GM12878 (cell line): ENCODE measurements around the gene MORC3. TPM values are rescaled to one million over a fixed set of nuclear protein-coding genes. Genes with fewer than 3 reads are reported as not detected.

Source experiments
- ATAC-seq: fragments of 200-7000 bp; cut with Tn5 transposase; 3 replicates; pipeline ENCODE4 v1.9.1; 2020; ENCODE audit warnings: mild to moderate bottlenecking, moderate library complexity
- BruUV-seq: library from RNA; stranded (reverse); fragments of 400-500 nt; replicated peaks from 2 replicates; lab custom pipeline; 2021; lab: Mats Ljungman, UMichigan
- CTCF ChIA-PET: fragments of 300-600 bp; sonication (Branson Sonifier 250); formaldehyde crosslinking; extraction: SDS; loops from one replicate; lab custom pipeline; 2021; ENCODE audit warnings: inconsistent platforms; lab: Yijun Ruan, JAX
- POLR2A ChIA-PET: fragments of 350-600 bp; formaldehyde crosslinking; extraction: SDS; loops from one replicate; lab custom pipeline; 2021; ENCODE audit warnings: inconsistent platforms; lab: Charles Lee
- RAD21 ChIA-PET: fragments of 300-600 bp; sonication (Branson Sonifier 250); formaldehyde crosslinking; loops from one replicate; lab custom pipeline; 2023; ENCODE audit warnings: antibody characterized with exemption; ENCODE audit not compliant: unreplicated experiment; lab: Charles Lee
- SMC1A ChIA-PET: fragments of 300-600 bp; sonication (Branson Sonifier 250); formaldehyde crosslinking; loops from one replicate; lab custom pipeline; 2023; ENCODE audit not compliant: unreplicated experiment, uncharacterized antibody; lab: Charles Lee
- DNase-seq: peaks from one replicate; pipeline ENCODE4 v3.0.0-alpha.2; 2011; ENCODE audit warnings: low read depth, low spot score
- FAIRE-seq: peaks from 3 replicates; lab custom pipeline; 2011; peaks lifted over from hg19 to GRCh38; lab: Jason Lieb, UNC
- H2AFZ ChIP-seq: 2 replicates; pipeline ENCODE4 v1.6.0; 2011; ENCODE audit warnings: low read depth, low read length, control low read depth; ENCODE audit not compliant: control insufficient read depth
- H3K27ac ChIP-seq: 2 replicates; pipeline ENCODE4 v1.5.1; 2011; ENCODE audit warnings: control low read depth; ENCODE audit not compliant: control insufficient read depth, insufficient read depth
- H3K27me3 ChIP-seq, 2 experiments: replicated peaks in 1 of 2; 2 replicates each; pipeline versions ENCODE4 v1.6.0 to v1.6.1; 2011; ENCODE audit warnings: low read length in 1 of 2; ENCODE audit not compliant: control insufficient read depth in 2 of 2, insufficient read depth in 2 of 2
- H3K36me3 ChIP-seq, 2 experiments: 2 replicates each; pipeline ENCODE4 v1.5.1; 2011; ENCODE audit warnings: low read length in 1 of 2; ENCODE audit not compliant: control insufficient read depth in 2 of 2, insufficient read depth in 2 of 2
- H3K4me1 ChIP-seq: 2 replicates; pipeline ENCODE4 v1.6.1; 2011; ENCODE audit warnings: mild to moderate bottlenecking, low read length, moderate library complexity, mixed read lengths; ENCODE audit not compliant: control insufficient read depth, insufficient read depth
- H3K4me2 ChIP-seq: 2 replicates; pipeline ENCODE4 v1.6.0; 2011; ENCODE audit warnings: control low read depth; ENCODE audit not compliant: control insufficient read depth, insufficient read depth
- H3K4me3 ChIP-seq: fragments of 200-600 bp; sonication (generic); 2 replicates; pipeline ENCODE4 v1.5.1; 2016
- H3K79me2 ChIP-seq: 2 replicates; pipeline ENCODE4 v1.6.0; 2011; ENCODE audit warnings: low read length; ENCODE audit not compliant: control insufficient read depth, insufficient read depth
- H3K9ac ChIP-seq: 2 replicates; pipeline ENCODE4 v1.8.0; 2011; ENCODE audit warnings: low read length, control low read depth, mixed read lengths; ENCODE audit not compliant: control insufficient read depth, insufficient read depth
- H3K9me3 ChIP-seq: replicated peaks from 3 replicates; pipeline ENCODE4 v1.5.1; 2011; ENCODE audit warnings: mild to moderate bottlenecking, low read length; ENCODE audit not compliant: control insufficient read depth, insufficient read depth
- H4K20me1 ChIP-seq: 2 replicates; pipeline ENCODE4 v1.6.0; 2011; ENCODE audit not compliant: control insufficient read depth, insufficient read depth
- BACH1 ChIP-seq: fragments of 450-650 bp; IDR thresholded peaks from 2 replicates; pipeline ENCODE4 v1.6.1; 2017; ENCODE audit warnings: mild to moderate bottlenecking, borderline replicate concordance
- CBFB ChIP-seq: IDR thresholded peaks from 2 replicates; pipeline ENCODE4 v1.6.1; 2016; ENCODE audit warnings: antibody characterized with exemption, low read depth
- CREB1 ChIP-seq: IDR thresholded peaks from 2 replicates; pipeline ENCODE4 v1.6.1; 2012; ENCODE audit warnings: low read depth, mild to moderate bottlenecking, inconsistent platforms
- FOXK2 ChIP-seq: fragments of 450-650 bp; IDR thresholded peaks from 2 replicates; pipeline ENCODE4 v1.6.1; 2017; ENCODE audit warnings: mild to moderate bottlenecking, moderate library complexity
- RBBP5 ChIP-seq: fragments of 200-600 bp; sonication (generic); conservative IDR thresholded peaks from 2 replicates; pipeline ENCODE4 v1.6.1; 2016
- WGBS: methylation state at CpG from one replicate; pipeline ENCODE4 v1.1.6; 2016; ENCODE audit warnings: low lambda C conversion rate; ENCODE audit not compliant: insufficient replicate concordance, insufficient coverage; ENCODE audit errors: missing lambda C conversion rate; 5-methylcytosine and 5-hydroxymethylcytosine counted together
- in situ Hi-C: fragments of 300-500 bp; cut with MboI; formaldehyde crosslinking; loops from 9 replicates; pipeline ENCODE4 v1.14.3; 2018; ENCODE audit warnings: mixed read lengths
- intact Hi-C: fragments of 100-400 bp; cut with micrococcal nuclease; formaldehyde crosslinking; loops from one replicate; pipeline ENCODE4 v1.14.2; 2022; ENCODE audit not compliant: unreplicated experiment
- polyA plus RNA-seq, 11 experiments: library from polyadenylated mRNA; depleted of rRNA in 4 of 11; unstranded in 6 of 11; stranded (reverse) in 5 of 11; fragments of >200 nt; fragmentation: Nextera tagmentation in 4 of 11; fragmentation: Illumina TruSeq in 1 of 11; extraction: Ambion mirVana in 4 of 11; extraction: Trizol in 1 of 11; gene quantifications; 1 replicate in 1 of 11; 2 replicates in 10 of 11; pipeline versions ENCODE4 v1.2.1 to v1.2.3, GENCODE V29; 2011 to 2016; ENCODE audit warnings: inconsistent platforms in 2 of 11, missing spikeins in 2 of 11, low read depth in 1 of 11
- total RNA-seq, 4 experiments: library from RNA; depleted of rRNA in 3 of 4; stranded (reverse); fragments of >200 nt in 3 of 4; fragmentation: Illumina TruSeq in 1 of 4; extraction: Trizol in 1 of 4; gene quantifications; 2 replicates each; pipeline versions ENCODE4 v1.2.1 to v1.2.3, GENCODE V29; 2013 to 2021
- TF ChIP-seq, protein P1 (sequence below): fragments of 150-350 bp; IDR thresholded peaks from 2 replicates; pipeline ENCODE4 v1.6.1; 2016; ENCODE audit warnings: low read depth, low read length
- TF ChIP-seq, protein P2 (sequence below): IDR thresholded peaks from 2 replicates; pipeline ENCODE4 v1.6.1; 2011; ENCODE audit warnings: mild to moderate bottlenecking, low read depth, low read length, moderate library complexity; ENCODE audit not compliant: insufficient replicate concordance
- TF ChIP-seq, protein P3 (sequence below): fragments of 450-650 bp; IDR thresholded peaks from 2 replicates; pipeline ENCODE4 v1.6.1; 2017; ENCODE audit warnings: antibody characterized with exemption, mild to moderate bottlenecking, moderate library complexity

Gene MORC3
- total and polyA plus RNA-seq, 10 of the 15 experiments (the other 5 are each of a cell fraction or from before 2014, with no cell fraction given): 5.5 to 29.9 (median 16.3) TPM

DNA sequence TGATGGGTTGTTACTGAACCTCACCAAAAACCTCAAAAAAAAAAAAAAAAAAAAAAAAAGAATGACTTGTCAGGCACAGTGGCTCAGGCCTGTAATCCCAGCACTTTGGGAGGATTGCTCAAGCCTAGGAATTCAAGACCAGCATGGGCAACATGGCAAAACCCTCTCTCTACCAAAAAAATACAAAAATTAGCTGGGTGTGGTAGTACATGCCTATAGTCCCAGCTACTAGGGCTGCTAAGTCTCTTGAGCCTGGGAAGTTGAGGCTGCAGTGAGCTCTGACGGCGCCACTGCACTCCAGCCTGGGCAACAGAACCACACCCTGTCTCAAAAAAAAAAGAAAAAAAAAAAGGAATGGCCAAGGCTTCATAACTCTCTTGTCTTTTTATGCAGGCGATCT is 76.3 kb downstream of the MORC3 start:
- POLR2A ChIA-PET: interaction anchor here (0.6 kb wide), 1 partner anchor 394 kb away, joined by 3 read pairs; no protein-coding TSS in a partner anchor
- no peaks in the 10 kb centered on the region for H3K79me2 ChIP-seq
- no peak overlapping the region for H3K27ac ChIP-seq
- H3K9ac ChIP-seq: no peak overlapping the region
- CTCF ChIA-PET: interaction anchor here (1.9 kb wide), 1 partner anchor 8 kb away, joined by 5 read pairs; no protein-coding TSS in a partner anchor
- no peak overlapping the region for H3K4me2 ChIP-seq
- no peaks in the 10 kb centered on the region for H4K20me1 ChIP-seq
- H3K36me3 ChIP-seq: no peaks in the 10 kb centered on the region; a peak in 2 of 4 replicates
- no peaks in the 10 kb centered on the region for H3K4me1 ChIP-seq
- SMC1A ChIA-PET: no interaction called here
- no peak for FAIRE-seq
- RAD21 ChIA-PET: no interaction called here
- intact Hi-C loops: no loop called here
- BruUV-seq: no TSS peak
- DNase-seq: no peak
- no peak for TF ChIP-seq BACH1
- TF ChIP-seq, protein P1, sequence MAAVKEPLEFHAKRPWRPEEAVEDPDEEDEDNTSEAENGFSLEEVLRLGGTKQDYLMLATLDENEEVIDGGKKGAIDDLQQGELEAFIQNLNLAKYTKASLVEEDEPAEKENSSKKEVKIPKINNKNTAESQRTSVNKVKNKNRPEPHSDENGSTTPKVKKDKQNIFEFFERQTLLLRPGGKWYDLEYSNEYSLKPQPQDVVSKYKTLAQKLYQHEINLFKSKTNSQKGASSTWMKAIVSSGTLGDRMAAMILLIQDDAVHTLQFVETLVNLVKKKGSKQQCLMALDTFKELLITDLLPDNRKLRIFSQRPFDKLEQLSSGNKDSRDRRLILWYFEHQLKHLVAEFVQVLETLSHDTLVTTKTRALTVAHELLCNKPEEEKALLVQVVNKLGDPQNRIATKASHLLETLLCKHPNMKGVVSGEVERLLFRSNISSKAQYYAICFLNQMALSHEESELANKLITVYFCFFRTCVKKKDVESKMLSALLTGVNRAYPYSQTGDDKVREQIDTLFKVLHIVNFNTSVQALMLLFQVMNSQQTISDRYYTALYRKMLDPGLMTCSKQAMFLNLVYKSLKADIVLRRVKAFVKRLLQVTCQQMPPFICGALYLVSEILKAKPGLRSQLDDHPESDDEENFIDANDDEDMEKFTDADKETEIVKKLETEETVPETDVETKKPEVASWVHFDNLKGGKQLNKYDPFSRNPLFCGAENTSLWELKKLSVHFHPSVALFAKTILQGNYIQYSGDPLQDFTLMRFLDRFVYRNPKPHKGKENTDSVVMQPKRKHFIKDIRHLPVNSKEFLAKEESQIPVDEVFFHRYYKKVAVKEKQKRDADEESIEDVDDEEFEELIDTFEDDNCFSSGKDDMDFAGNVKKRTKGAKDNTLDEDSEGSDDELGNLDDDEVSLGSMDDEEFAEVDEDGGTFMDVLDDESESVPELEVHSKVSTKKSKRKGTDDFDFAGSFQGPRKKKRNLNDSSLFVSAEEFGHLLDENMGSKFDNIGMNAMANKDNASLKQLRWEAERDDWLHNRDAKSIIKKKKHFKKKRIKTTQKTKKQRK: no peak
- TF ChIP-seq, protein P2, sequence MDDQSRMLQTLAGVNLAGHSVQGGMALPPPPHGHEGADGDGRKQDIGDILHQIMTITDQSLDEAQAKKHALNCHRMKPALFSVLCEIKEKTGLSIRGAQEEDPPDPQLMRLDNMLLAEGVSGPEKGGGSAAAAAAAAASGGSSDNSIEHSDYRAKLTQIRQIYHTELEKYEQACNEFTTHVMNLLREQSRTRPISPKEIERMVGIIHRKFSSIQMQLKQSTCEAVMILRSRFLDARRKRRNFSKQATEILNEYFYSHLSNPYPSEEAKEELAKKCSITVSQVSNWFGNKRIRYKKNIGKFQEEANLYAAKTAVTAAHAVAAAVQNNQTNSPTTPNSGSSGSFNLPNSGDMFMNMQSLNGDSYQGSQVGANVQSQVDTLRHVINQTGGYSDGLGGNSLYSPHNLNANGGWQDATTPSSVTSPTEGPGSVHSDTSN: no peak
- TF ChIP-seq FOXK2: no peak
- TF ChIP-seq RBBP5: no peak
- no peak for TF ChIP-seq CREB1
- TF ChIP-seq, protein P3, sequence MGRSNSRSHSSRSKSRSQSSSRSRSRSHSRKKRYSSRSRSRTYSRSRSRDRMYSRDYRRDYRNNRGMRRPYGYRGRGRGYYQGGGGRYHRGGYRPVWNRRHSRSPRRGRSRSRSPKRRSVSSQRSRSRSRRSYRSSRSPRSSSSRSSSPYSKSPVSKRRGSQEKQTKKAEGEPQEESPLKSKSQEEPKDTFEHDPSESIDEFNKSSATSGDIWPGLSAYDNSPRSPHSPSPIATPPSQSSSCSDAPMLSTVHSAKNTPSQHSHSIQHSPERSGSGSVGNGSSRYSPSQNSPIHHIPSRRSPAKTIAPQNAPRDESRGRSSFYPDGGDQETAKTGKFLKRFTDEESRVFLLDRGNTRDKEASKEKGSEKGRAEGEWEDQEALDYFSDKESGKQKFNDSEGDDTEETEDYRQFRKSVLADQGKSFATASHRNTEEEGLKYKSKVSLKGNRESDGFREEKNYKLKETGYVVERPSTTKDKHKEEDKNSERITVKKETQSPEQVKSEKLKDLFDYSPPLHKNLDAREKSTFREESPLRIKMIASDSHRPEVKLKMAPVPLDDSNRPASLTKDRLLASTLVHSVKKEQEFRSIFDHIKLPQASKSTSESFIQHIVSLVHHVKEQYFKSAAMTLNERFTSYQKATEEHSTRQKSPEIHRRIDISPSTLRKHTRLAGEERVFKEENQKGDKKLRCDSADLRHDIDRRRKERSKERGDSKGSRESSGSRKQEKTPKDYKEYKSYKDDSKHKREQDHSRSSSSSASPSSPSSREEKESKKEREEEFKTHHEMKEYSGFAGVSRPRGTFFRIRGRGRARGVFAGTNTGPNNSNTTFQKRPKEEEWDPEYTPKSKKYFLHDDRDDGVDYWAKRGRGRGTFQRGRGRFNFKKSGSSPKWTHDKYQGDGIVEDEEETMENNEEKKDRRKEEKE: no peak
- no peak for TF ChIP-seq CBFB
- ATAC-seq: no peak
- H2AFZ ChIP-seq: no peak overlapping the region
- in situ Hi-C loops: no loop called here
- no peak overlapping the region for H3K4me3 ChIP-seq
- WGBS: 100% methylated on average over 3 of the region's 3 CpGs
- H3K9me3 ChIP-seq: no peaks in the 10 kb centered on the region
- H3K27me3 ChIP-seq: no peaks in the 10 kb centered on the region
